HepG2 (cell line): ENCODE results near the gene RPTOR. TPM values are rescaled to one million over a fixed set of nuclear protein-coding genes. Genes with fewer than 3 reads are reported as not detected.

Experiments used
- FOXA3 ChIP-seq: IDR thresholded peaks from 2 replicates; pipeline ENCODE4 v1.6.1; 2016; ENCODE audit warnings: missing genetic modification reagents, missing compliant biosample characterization
- MEF2D ChIP-seq: sonication (generic); formaldehyde crosslinking; IDR thresholded peaks from 2 replicates; pipeline ENCODE4 v1.5.1; 2020; ENCODE audit warnings: mild to moderate bottlenecking, missing genetic modification reagents
- NCOA2 ChIP-seq: sonication (generic); formaldehyde crosslinking; IDR thresholded peaks from 2 replicates; pipeline ENCODE4 v1.8.0; 2022; ENCODE audit warnings: inconsistent platforms
- PPARG ChIP-seq: conservative IDR thresholded peaks from 2 replicates; pipeline ENCODE4 v1.6.1; 2016; ENCODE audit warnings: missing biosample characterization, missing genetic modification reagents
- RARA ChIP-seq: IDR thresholded peaks from 2 replicates; pipeline ENCODE4 v1.6.1; 2016; ENCODE audit warnings: missing genetic modification reagents, missing compliant biosample characterization
- RBM39 ChIP-seq: fragments of 200-400 bp; formaldehyde crosslinking; IDR thresholded peaks from one replicate; pipeline ENCODE4 v1.6.1; 2018; ENCODE audit warnings: antibody characterized with exemption, mild to moderate bottlenecking, low read depth, low read length; ENCODE audit not compliant: poor library complexity, severe bottlenecking
- RCOR2 ChIP-seq: IDR thresholded peaks from 2 replicates; pipeline ENCODE4 v1.6.1; 2016; ENCODE audit warnings: missing biosample characterization, missing genetic modification reagents
- SIN3B ChIP-seq: fragments of 150-350 bp; IDR thresholded peaks from 2 replicates; pipeline ENCODE4 v1.6.1; 2014; ENCODE audit warnings: low read length
- SMC3 ChIP-seq: IDR thresholded peaks from 2 replicates; pipeline ENCODE4 v1.6.1; 2011; ENCODE audit warnings: low read length, improper control_type of control experiment
- SMYD3 ChIP-seq: sonication (generic); formaldehyde crosslinking; IDR thresholded peaks from 2 replicates; pipeline ENCODE4 v1.8.1; 2023; ENCODE audit warnings: mild to moderate bottlenecking, missing genetic modification reagents
- TMF1 ChIP-seq: sonication (generic); formaldehyde crosslinking; IDR thresholded peaks from 2 replicates; pipeline ENCODE4 v1.8.1; 2022; ENCODE audit warnings: low read depth, missing genetic modification reagents
- ZNF124 ChIP-seq: sonication (generic); formaldehyde crosslinking; IDR thresholded peaks from 2 replicates; pipeline ENCODE4 v1.4.0; 2020; ENCODE audit warnings: missing genetic modification reagents
- ZNF33A ChIP-seq: sonication (generic); formaldehyde crosslinking; IDR thresholded peaks from 2 replicates; pipeline ENCODE4 v1.5.1; 2020; ENCODE audit warnings: missing genetic modification reagents, mild to moderate bottlenecking, moderate library complexity, borderline replicate concordance
- ZNF382 ChIP-seq: sonication (generic); formaldehyde crosslinking; IDR thresholded peaks from 2 replicates; pipeline ENCODE4 v1.5.0; 2020; ENCODE audit warnings: missing genetic modification reagents, mild to moderate bottlenecking, borderline replicate concordance
- ZNF547 ChIP-seq: sonication (generic); formaldehyde crosslinking; IDR thresholded peaks from 2 replicates; pipeline ENCODE4 v1.5.1; 2020; ENCODE audit warnings: mild to moderate bottlenecking, missing genetic modification reagents
- ZNF550 ChIP-seq: sonication (generic); formaldehyde crosslinking; IDR thresholded peaks from 2 replicates; pipeline ENCODE4 v1.4.0; 2020; ENCODE audit warnings: mild to moderate bottlenecking, missing genetic modification reagents, borderline replicate concordance
- polyA plus RNA-seq, 8 experiments: library from polyadenylated mRNA; depleted of rRNA in 3 of 8; stranded (reverse) in 7 of 8; unstranded in 1 of 8; fragments of >200 nt; fragmentation: Illumina TruSeq in 4 of 8; extraction: Trizol in 4 of 8; gene quantifications; 2 replicates each; pipeline versions ENCODE4 v1.2.1 to v1.2.3, GENCODE V29; 2011 to 2016; ENCODE audit warnings: low read depth in 4 of 8, missing spikeins in 1 of 8, mixed read lengths in 1 of 8; ENCODE audit not compliant: insufficient read depth in 1 of 8
- total RNA-seq, 5 experiments: library from RNA; depleted of rRNA; stranded (reverse); fragments of >200 nt; fragmentation: Illumina TruSeq; extraction: Trizol; gene quantifications; 2 replicates each; pipeline ENCODE4 v1.2.3, GENCODE V29; 2016; ENCODE audit warnings: low read depth in 1 of 5
- TF ChIP-seq, protein P1 (sequence below): IDR thresholded peaks from 2 replicates; pipeline ENCODE4 v1.6.1; 2016; ENCODE audit warnings: mild to moderate bottlenecking
- TF ChIP-seq, protein P2 (sequence below): sonication (generic); formaldehyde crosslinking; IDR thresholded peaks from 2 replicates; pipeline ENCODE4 v1.8.1; 2023; ENCODE audit warnings: mild to moderate bottlenecking, moderate library complexity, missing genetic modification reagents
- TF ChIP-seq, protein P3 (sequence below), 2 experiments: fragments of 450-650 bp in 1 of 2; sonication (generic) in 1 of 2; formaldehyde crosslinking; IDR thresholded peaks; 2 replicates each; pipeline versions ENCODE4 v1.5.0 to v1.8.0; 2020 to 2022; ENCODE audit warnings: mild to moderate bottlenecking in 1 of 2, missing genetic modification reagents in 1 of 2
- TF ChIP-seq, protein P4 (sequence below): sonication (generic); formaldehyde crosslinking; IDR thresholded peaks from 2 replicates; pipeline ENCODE4 v1.4.0; 2020; ENCODE audit warnings: missing genetic modification reagents, borderline replicate concordance
- TF ChIP-seq, protein P5 (sequence below): sonication (generic); formaldehyde crosslinking; IDR thresholded peaks from 2 replicates; pipeline ENCODE4 v1.5.0; 2020; ENCODE audit warnings: mild to moderate bottlenecking, missing genetic modification reagents

Gene RPTOR
- total and polyA plus RNA-seq, 2 of the 13 experiments (the other 11 are each of a cell fraction or from before 2014, with no cell fraction given), result 6.6 to 25.3 TPM

DNA sequence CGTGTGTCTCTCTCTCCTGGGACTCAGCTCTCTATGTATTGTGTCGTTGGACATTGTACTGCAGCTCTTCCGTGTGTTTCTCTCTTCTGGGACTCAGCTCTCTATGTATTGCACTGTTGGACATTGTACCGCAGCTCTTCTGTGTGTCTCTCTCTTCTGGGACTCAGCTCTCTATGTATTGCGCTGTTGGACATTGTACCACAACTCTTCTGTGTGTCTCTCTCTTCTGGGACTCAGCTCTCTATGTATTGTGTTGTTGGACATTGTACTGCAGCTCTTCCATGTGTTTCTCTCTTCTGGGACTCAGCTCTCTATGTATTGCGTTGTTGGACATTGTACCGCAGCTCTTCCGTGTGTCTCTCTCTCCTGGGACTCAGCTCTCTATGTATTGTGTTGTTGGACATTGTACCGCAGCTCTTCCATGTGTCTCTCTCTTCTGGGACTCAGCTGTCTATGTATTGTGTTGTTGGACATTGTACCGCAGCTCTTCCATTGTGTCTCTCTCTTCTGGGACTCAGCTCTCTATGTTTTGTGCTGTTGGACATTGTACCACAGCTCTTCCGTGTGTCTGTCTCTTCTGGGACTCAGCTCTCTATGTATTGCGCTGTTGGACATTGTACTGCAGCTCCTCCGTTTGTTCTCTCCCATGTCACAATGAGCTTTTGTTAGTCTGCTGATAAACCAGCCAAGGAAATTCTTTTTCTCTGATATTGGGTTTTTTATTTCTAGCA is 84.8 kb downstream of the RPTOR start (continued):
- TF ChIP-seq NCOA2 (CRISPR knock-in tag) (peak; percentile 19; the same call in 1 of the 2 replicates), RBM39 (no peak), RARA (CRISPR knock-in tag) (no peak), ZNF124 (CRISPR knock-in tag) (0 out of 2 replicates have a peak, but pooled peaks have one; percentile 28), ZNF547 (CRISPR knock-in tag) (peak; percentile 59), ZNF550 (CRISPR knock-in tag) (no peak), TMF1 (CRISPR knock-in tag) (no peak), ZNF33A (no peak), ZNF382 (CRISPR knock-in tag) (no peak), SIN3B (no peak), SMC3 (no peak), SMYD3 (CRISPR knock-in tag) (no peak), MEF2D (CRISPR knock-in tag) (peak; percentile 86), FOXA3 (peak; percentile 9; the same call in 1 of the 2 replicates), RCOR2 (CRISPR knock-in tag) (peak; percentile 60), PPARG (no peak)
- TF ChIP-seq, protein P1, sequence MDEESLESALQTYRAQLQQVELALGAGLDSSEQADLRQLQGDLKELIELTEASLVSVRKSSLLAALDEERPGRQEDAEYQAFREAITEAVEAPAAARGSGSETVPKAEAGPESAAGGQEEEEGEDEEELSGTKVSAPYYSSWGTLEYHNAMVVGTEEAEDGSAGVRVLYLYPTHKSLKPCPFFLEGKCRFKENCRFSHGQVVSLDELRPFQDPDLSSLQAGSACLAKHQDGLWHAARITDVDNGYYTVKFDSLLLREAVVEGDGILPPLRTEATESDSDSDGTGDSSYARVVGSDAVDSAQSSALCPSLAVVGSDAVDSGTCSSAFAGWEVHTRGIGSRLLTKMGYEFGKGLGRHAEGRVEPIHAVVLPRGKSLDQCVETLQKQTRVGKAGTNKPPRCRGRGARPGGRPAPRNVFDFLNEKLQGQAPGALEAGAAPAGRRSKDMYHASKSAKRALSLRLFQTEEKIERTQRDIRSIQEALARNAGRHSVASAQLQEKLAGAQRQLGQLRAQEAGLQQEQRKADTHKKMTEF (CRISPR knock-in tag), result peak; percentile 71
- TF ChIP-seq, protein P2, sequence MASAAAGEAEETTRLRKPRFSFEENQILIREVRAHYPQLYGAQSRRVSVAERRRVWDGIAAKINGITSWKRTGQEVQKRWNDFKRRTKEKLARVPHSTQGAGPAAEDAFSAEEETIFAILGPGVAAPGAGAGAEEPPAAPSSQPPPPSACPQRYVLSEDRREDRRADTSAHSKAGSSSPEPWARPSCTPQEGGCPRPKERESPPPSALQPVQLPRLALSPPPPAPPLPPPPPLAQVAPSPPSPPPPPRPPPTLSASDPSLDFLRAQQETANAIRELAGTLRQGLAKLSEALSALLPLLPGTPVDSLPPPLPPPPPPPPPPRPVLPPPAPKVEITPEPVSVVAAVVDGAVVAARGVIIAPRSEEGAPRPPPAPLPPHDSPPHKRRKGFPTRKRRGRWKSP, result peak; percentile 81; the same call in 1 of the 2 replicates
- TF ChIP-seq, protein P3, sequence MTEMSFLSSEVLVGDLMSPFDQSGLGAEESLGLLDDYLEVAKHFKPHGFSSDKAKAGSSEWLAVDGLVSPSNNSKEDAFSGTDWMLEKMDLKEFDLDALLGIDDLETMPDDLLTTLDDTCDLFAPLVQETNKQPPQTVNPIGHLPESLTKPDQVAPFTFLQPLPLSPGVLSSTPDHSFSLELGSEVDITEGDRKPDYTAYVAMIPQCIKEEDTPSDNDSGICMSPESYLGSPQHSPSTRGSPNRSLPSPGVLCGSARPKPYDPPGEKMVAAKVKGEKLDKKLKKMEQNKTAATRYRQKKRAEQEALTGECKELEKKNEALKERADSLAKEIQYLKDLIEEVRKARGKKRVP (CRISPR knock-in tag; IDR thresholded peaks at IDR 0.05), result peak in 1 of 2 experiments; percentile 40; a peak in 1 of 4 replicates
- TF ChIP-seq, protein P4, sequence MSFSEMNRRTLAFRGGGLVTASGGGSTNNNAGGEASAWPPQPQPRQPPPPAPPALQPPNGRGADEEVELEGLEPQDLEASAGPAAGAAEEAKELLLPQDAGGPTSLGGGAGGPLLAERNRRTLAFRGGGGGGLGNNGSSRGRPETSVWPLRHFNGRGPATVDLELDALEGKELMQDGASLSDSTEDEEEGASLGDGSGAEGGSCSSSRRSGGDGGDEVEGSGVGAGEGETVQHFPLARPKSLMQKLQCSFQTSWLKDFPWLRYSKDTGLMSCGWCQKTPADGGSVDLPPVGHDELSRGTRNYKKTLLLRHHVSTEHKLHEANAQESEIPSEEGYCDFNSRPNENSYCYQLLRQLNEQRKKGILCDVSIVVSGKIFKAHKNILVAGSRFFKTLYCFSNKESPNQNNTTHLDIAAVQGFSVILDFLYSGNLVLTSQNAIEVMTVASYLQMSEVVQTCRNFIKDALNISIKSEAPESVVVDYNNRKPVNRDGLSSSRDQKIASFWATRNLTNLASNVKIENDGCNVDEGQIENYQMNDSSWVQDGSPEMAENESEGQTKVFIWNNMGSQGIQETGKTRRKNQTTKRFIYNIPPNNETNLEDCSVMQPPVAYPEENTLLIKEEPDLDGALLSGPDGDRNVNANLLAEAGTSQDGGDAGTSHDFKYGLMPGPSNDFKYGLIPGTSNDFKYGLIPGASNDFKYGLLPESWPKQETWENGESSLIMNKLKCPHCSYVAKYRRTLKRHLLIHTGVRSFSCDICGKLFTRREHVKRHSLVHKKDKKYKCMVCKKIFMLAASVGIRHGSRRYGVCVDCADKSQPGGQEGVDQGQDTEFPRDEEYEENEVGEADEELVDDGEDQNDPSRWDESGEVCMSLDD (CRISPR knock-in tag), result no peak
- TF ChIP-seq, protein P5, sequence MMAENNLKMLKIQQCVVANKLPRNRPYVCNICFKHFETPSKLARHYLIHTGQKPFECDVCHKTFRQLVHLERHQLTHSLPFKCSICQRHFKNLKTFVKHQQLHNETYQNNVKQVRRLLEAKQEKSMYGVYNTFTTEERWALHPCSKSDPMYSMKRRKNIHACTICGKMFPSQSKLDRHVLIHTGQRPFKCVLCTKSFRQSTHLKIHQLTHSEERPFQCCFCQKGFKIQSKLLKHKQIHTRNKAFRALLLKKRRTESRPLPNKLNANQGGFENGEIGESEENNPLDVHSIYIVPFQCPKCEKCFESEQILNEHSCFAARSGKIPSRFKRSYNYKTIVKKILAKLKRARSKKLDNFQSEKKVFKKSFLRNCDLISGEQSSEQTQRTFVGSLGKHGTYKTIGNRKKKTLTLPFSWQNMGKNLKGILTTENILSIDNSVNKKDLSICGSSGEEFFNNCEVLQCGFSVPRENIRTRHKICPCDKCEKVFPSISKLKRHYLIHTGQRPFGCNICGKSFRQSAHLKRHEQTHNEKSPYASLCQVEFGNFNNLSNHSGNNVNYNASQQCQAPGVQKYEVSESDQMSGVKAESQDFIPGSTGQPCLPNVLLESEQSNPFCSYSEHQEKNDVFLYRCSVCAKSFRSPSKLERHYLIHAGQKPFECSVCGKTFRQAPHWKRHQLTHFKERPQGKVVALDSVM (CRISPR knock-in tag), result peak; percentile 16; the same call in 1 of the 2 replicates
